HG03558 (cell line): Measurements from ENCODE around the gene AMBP.

ENCODE experiments used
- ATAC-seq: cut with Tn5 transposase; IDR thresholded peaks from one replicate; pipeline ENCODE4 v1.9.1; 2021; ENCODE audit warnings: moderate number of reproducible peaks; ENCODE audit not compliant: unreplicated experiment; ENCODE audit errors: extremely low read depth

The AMBP gene

DNA sequence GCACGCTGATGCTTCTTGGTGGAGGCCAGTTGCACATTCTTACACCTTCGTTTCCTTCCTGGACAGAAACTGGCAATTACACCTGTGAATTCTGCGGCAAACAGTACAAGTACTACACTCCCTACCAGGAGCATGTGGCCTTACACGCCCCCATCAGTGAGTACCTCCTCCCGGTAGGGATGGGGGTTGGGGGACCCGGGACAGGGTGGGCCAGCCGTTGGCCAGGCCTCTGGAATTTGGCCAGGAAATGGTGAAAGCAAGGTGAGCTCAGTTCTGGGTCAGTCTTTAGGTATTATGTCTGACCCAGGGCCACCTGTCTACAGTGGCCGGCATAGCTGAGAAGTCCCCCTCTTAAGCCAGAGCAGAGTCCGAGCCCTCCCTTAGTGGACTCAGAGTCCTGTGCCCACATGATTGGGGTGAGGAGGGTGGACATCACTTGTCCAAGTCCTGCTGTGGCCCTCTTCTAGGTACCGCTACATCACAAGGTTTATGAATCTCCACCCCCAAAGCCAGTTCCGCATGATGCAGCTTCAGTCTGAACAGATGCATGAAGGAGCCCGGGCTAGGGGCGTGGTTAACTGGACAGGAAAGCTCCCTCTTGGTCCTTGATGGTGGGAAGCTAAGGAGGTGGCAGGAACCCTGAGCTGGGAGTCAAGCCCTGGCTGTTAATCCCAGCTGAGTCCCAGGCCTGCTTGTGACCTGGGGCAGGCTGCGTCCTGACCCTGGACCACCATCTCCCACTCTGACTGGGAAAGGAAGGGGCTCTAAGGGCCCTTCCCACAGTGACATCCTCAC, 61.3 kb downstream of the AMBP start:
- no peak for ATAC-seq

- no peak for ATAC-seq
Measured at GRCh38 chr9:114016101-114016500, 62.0 kb downstream of the AMBP start.

GRCh38 chr9:114015607-114016006, 62.5 kb downstream of the AMBP start:
- no peak for ATAC-seq

- ATAC-seq, result no peak
Measured at GRCh38 chr9:114014044-114014443, 64.1 kb downstream of the AMBP start.

DNA sequence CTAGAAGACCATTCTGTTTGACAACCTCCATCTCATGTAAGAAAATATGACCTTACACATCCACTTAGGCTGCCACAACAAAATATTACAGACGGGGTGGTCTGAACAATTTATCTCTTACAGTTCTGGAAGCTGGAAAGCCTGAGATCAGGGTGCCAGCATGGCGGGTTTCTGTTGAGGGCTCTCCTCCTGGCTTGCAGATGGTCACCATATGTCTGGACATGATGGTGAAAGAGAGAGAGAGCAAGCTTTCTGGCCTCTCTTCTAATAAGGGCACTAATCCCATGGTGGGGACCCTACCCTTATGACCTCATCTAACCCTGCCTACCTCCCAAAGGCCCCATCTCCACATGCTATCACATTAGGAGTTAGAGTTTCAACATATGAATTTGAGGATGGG, 66.0 kb downstream of the AMBP start:
- no peak for ATAC-seq

GRCh38 chr9:114011313-114011712, 66.8 kb downstream of the AMBP start:
- ATAC-seq, result no peak
